ENCODE measurements around the gene HS6ST1. TPM values are rescaled to one million over a fixed set of nuclear protein-coding genes. Genes with fewer than 3 reads are reported as not detected.

Gene HS6ST1
- total RNA-seq, 2 experiments from 2014 or later: 7.9 to 8.4 TPM

DNA sequence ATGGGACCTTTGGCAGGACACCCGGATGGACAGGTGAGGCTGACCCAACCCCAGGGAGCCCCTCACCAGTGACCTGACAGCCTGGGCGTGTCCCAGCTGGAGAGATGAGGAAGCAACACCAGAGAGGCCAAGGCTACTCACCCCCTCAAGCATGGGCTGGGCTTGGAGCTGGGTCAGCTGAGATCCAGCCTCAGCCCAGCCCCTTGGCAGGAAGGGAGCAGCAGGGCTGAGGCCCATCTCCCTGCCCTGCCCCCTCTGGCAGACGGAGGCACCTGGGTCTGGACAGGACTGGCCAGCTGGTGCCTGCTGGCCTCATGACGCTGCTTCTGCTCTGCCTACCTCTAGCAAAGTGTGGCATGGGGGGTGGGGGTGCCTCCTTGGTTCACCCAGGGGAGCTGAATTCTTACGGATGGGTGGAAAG, 37.8 kb downstream of the HS6ST1 start:
- no peak overlapping the region for H3K27ac Mint-ChIP-seq
- CTCF ChIA-PET: no interaction called here
- DNase-seq: no peak
- no peaks in the 10 kb centered on the region for H3K27me3 Mint-ChIP-seq
- no peak overlapping the region for H3K4me3 Mint-ChIP-seq
- POLR2A ChIA-PET: no interaction called here
- H3K36me3 Mint-ChIP-seq (ENCODE audit: low read depth): no peaks in the 10 kb centered on the region
- no peaks in the 10 kb centered on the region for H3K9me3 Mint-ChIP-seq
- peaks cover 17% of the 10 kb centered on the region for H3K4me1 Mint-ChIP-seq

GRCh38 chr2:128280158-128280871, 38.4 kb downstream of the HS6ST1 start:
- H3K9me3 Mint-ChIP-seq: no peaks in the 10 kb centered on the region
- peaks cover 17% of the 10 kb centered on the region for H3K4me1 Mint-ChIP-seq
- POLR2A ChIA-PET: no interaction called here
- H3K27ac Mint-ChIP-seq: peak overlapping the region; percentile 54
- H3K4me3 Mint-ChIP-seq: no peak overlapping the region
- no peaks in the 10 kb centered on the region for H3K36me3 Mint-ChIP-seq (ENCODE audit: low read depth)
- CTCF ChIA-PET: no interaction called here
- no peak for DNase-seq
- no peaks in the 10 kb centered on the region for H3K27me3 Mint-ChIP-seq

DNA sequence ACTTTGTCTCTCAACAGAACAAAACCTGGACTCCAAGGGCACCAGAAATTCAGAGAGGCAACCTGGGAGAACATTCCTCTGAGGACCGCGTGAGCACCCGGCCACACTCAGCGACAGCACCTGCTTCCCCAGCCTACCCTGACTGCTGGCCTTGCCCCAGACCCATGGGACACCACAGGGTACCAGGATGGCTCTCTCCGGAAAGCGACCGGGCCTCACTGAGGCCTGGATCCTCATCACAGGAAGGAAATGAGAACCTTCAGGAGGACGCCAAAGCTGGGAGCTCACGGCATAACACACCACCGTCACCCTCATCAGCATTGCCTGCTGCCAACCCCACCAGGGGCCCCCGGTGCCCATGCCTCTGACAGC, 38.9 kb downstream of the HS6ST1 start:
- Mint-ChIP-seq H3K27me3 (no peaks in the 10 kb centered on the region), H3K27ac (peak overlapping the region; percentile 54), H3K36me3 (ENCODE audit: low read depth) (peaks cover 4% of the 10 kb centered on the region), H3K4me1 (peaks cover 17% of the 10 kb centered on the region), H3K4me3 (no peak overlapping the region), H3K9me3 (peaks cover 4% of the 10 kb centered on the region)
- DNase-seq: no peak
- ChIA-PET POLR2A (no interaction called here), CTCF (no interaction called here)

- Mint-ChIP-seq H3K4me3 (no peak overlapping the region), H3K9me3 (peaks cover 9% of the 10 kb centered on the region), H3K27me3 (no peaks in the 10 kb centered on the region), H3K27ac (no peak overlapping the region), H3K36me3 (ENCODE audit: low read depth) (peaks cover 10% of the 10 kb centered on the region), H3K4me1 (peaks cover 17% of the 10 kb centered on the region)
- ChIA-PET CTCF (no interaction called here), POLR2A (no interaction called here)
- no peak for DNase-seq
Observed at GRCh38 chr2:128279009-128279408, 39.7 kb downstream of the HS6ST1 start.

DNA sequence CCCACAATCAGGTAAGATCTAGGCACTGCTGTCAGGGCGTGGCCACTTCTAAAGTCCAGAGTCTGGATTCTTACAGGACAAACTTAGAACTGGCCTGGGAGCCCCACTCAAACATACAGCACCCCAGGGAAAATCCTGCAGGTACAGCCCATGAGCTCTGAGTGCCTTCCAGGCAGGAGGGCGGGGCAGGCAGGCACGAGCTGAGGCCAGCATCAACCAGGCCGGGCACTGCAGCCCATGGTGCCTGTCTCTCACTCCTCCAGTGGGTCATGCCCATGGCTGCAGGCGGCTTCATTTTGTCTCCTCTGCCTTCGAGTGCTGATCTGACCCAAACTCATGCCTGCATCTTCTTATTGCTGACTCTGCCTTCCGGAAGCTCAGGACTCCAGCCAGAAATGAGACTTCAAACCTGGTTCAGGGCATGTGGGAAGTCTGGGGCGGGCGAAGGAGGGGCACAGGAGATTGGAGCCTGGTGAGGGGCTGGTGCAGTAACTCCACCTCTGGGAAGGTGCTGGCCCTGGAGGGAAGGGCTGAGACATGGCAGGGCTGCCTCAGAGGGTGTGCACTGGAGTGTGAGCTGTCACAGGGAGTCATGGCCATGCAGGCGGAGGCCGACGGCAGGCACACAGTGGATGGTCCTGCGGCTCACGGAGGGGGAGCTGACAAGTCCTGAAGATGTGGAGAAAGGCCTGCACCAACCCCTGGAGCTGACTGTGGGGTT, 40.5 kb downstream of the HS6ST1 start:
- no peak for DNase-seq
- H3K4me1 Mint-ChIP-seq: peaks cover 20% of the 10 kb centered on the region
- no peak overlapping the region for H3K27ac Mint-ChIP-seq
- no peaks in the 10 kb centered on the region for H3K27me3 Mint-ChIP-seq
- H3K9me3 Mint-ChIP-seq: peaks cover 11% of the 10 kb centered on the region
- ChIA-PET CTCF (interaction anchor here (0.6 kb wide), 1 partner anchor 1128 kb away, joined by 4 read pairs; no protein-coding TSS in a partner anchor), POLR2A (no interaction called here)
- peaks cover 12% of the 10 kb centered on the region for H3K36me3 Mint-ChIP-seq (ENCODE audit: low read depth)
- no peak overlapping the region for H3K4me3 Mint-ChIP-seq

DNA sequence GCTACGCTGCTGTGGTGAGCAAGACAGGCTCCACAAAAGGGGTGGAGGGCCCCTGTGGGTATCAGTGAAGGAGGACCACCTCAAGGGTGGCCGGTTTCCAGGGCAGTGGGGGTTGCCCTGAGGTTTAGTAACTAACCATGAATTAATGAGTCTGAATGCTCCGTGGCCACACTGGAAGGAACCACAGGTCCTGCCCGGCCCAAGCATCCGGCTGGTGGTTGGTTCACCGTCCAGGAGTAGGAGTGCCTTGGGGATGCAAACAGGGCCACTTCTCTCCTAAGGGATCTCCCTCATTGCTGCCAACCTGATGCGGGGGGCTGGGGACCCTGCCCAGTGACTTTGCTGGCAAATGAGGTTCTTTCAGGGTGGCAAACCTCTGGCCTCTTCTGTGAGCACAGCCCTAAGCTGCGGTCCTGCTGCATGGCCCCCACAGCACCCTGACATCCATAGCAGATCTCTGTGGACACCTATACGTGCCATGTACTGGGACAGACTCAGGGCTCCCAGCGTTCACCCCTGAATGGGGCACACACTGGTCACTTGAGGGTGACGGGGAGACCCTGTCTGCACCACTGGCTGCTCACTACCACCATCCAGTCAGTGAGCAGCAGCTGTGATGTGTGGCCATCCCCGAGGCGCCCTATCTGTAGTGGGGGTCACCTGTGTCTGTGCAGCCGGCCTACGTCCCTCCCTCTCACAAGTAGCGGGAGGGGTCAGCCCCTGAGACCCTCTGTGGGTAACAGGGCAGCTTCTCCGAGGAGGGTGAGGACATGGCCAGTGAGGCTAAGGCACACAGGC, 41.6 kb downstream of the HS6ST1 start:
- Mint-ChIP-seq H3K4me1 (peaks cover 19% of the 10 kb centered on the region), H3K27ac (no peak overlapping the region), H3K27me3 (no peaks in the 10 kb centered on the region), H3K9me3 (peaks cover 11% of the 10 kb centered on the region), H3K4me3 (no peak overlapping the region), H3K36me3 (ENCODE audit: low read depth) (peaks cover 12% of the 10 kb centered on the region)
- no peak for DNase-seq
- ChIA-PET CTCF (no interaction called here), POLR2A (no interaction called here)

- Mint-ChIP-seq H3K4me3 (no peak overlapping the region), H3K27ac (no peak overlapping the region), H3K36me3 (ENCODE audit: low read depth) (peaks cover 12% of the 10 kb centered on the region), H3K4me1 (peaks cover 13% of the 10 kb centered on the region), H3K9me3 (peaks cover 11% of the 10 kb centered on the region), H3K27me3 (no peaks in the 10 kb centered on the region)
- ChIA-PET CTCF (no interaction called here), POLR2A (no interaction called here)
- no peak for DNase-seq
Observed at GRCh38 chr2:128275498-128276045, 43.1 kb downstream of the HS6ST1 start.

GRCh38 chr2:128274218-128274617, 44.5 kb downstream of the HS6ST1 start:
- H3K9me3 Mint-ChIP-seq: peaks cover 11% of the 10 kb centered on the region
- peaks cover 12% of the 10 kb centered on the region for H3K36me3 Mint-ChIP-seq (ENCODE audit: low read depth)
- no peak overlapping the region for H3K4me3 Mint-ChIP-seq
- no peak overlapping the region for H3K27ac Mint-ChIP-seq
- H3K4me1 Mint-ChIP-seq: peaks cover 3% of the 10 kb centered on the region
- H3K27me3 Mint-ChIP-seq: no peaks in the 10 kb centered on the region
- CTCF ChIA-PET: no interaction called here
- no peak for DNase-seq
- POLR2A ChIA-PET: no interaction called here

- Mint-ChIP-seq H3K4me1 (peaks cover 3% of the 10 kb centered on the region), H3K36me3 (ENCODE audit: low read depth) (peaks cover 12% of the 10 kb centered on the region), H3K27me3 (no peaks in the 10 kb centered on the region), H3K9me3 (peaks cover 11% of the 10 kb centered on the region), H3K27ac (peak overlapping the region; percentile 46), H3K4me3 (no peak overlapping the region)
- ChIA-PET POLR2A (no interaction called here), CTCF (no interaction called here)
- DNase-seq: no peak
Observed at GRCh38 chr2:128273469-128274081, 45.1 kb downstream of the HS6ST1 start.

DNA sequence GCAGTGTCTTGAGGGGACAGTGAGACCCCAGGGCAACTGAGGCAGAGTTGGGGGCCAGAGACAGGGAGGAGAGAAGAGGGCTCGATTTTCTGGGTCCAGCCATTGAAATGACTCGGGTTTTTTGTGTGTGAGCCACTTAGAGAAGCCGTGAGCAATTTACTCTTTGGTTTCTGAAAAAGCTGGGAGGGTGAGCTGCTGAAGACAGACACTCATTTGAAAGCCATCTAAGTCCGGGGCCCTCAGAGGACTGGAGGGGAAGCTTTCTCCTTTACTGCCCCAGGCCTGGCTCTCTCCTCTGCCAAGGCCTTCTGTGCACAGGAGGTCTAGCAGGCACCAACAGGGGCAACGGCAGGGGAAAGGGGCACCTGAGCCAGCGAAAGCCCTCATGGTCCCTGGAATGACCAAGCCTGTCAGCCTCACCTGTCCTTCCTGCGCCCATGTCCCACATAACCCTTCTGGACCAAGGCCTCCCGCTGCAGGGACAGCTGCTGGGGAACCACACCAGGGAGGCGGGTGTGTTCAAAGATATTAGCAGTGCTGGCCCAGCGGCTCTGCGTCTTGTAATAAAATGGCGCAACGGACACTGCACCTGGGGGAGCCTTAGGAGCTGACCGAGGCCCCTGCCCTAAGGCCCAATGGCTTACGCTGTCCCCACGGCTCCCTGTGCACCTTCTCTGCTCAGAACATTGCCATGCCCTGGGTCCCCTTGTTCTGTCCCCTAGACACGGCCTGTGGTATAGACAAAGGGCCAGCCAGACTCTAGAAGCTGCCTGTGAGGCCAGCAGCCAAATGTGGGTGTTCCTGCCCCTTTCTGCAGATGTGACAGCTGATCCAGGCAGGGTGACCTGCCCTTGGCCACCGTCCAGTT, 45.8 kb downstream of the HS6ST1 start:
- Mint-ChIP-seq H3K4me3 (no peak overlapping the region), H3K27me3 (no peaks in the 10 kb centered on the region), H3K27ac (no peak overlapping the region), H3K9me3 (peaks cover 11% of the 10 kb centered on the region), H3K36me3 (ENCODE audit: low read depth) (peaks cover 12% of the 10 kb centered on the region), H3K4me1 (peaks cover 3% of the 10 kb centered on the region)
- ChIA-PET POLR2A (no interaction called here), CTCF (no interaction called here)
- DNase-seq: no peak

- POLR2A ChIA-PET: no interaction called here
- Mint-ChIP-seq H3K4me1 (peaks cover 3% of the 10 kb centered on the region), H3K27ac (no peak overlapping the region), H3K27me3 (no peaks in the 10 kb centered on the region), H3K4me3 (no peak overlapping the region), H3K9me3 (peaks cover 11% of the 10 kb centered on the region), H3K36me3 (ENCODE audit: low read depth) (peaks cover 12% of the 10 kb centered on the region)
- DNase-seq: no peak
- CTCF ChIA-PET: no interaction called here
Observed at GRCh38 chr2:128271911-128272600, 46.6 kb downstream of the HS6ST1 start.

GRCh38 chr2:128271597-128271910, 47.1 kb downstream of the HS6ST1 start:
- ChIA-PET CTCF (no interaction called here), POLR2A (no interaction called here)
- Mint-ChIP-seq H3K4me3 (no peak overlapping the region), H3K27ac (no peak overlapping the region), H3K9me3 (peaks cover 11% of the 10 kb centered on the region), H3K36me3 (ENCODE audit: low read depth) (peaks cover 12% of the 10 kb centered on the region), H3K4me1 (peaks cover 3% of the 10 kb centered on the region), H3K27me3 (no peaks in the 10 kb centered on the region)
- DNase-seq: no peak

Data from activated CD4-positive, alpha-beta T cell treated with anti-CD3 and anti-CD28 coated beads, Interleukin-2, amount 10 ng/mL, durations not matched to agents 7 days and 5 days (primary cell).